Parathyroid adenoma (tissue), 2 donors: ENCODE results near the gene DYRK2.

Source experiments
- H2AFZ ChIP-seq: fragments of 300-600 bp; sonication (generic); one replicate; pipeline ENCODE4 v1.7.0; 2017; ENCODE audit warnings: antibody characterized with exemption, mild to moderate bottlenecking
- H3K27ac ChIP-seq: fragments of 300-600 bp; sonication (generic); one replicate; pipeline ENCODE4 v1.7.0; 2017
- H3K27me3 ChIP-seq: fragments of 300-600 bp; sonication (generic); one replicate; pipeline ENCODE4 v1.7.0; 2017; ENCODE audit warnings: low read length; ENCODE audit not compliant: control insufficient read depth, insufficient read depth
- H3K36me3 ChIP-seq: fragments of 300-600 bp; sonication (generic); one replicate; pipeline ENCODE4 v1.7.0; 2017; ENCODE audit warnings: low read length; ENCODE audit not compliant: control insufficient read depth, insufficient read depth
- H3K4me1 ChIP-seq: fragments of 300-600 bp; sonication (generic); one replicate; pipeline ENCODE4 v1.7.0; 2017; ENCODE audit warnings: control low read depth
- H3K4me2 ChIP-seq: fragments of 300-600 bp; sonication (generic); one replicate; pipeline ENCODE4 v1.7.0; 2017; ENCODE audit warnings: low read length
- H3K4me3 ChIP-seq: fragments of 300-600 bp; sonication (generic); one replicate; pipeline ENCODE4 v1.7.0; 2017; ENCODE audit warnings: low read depth, low read length
- H3K79me2 ChIP-seq: fragments of 300-600 bp; sonication (generic); one replicate; pipeline ENCODE4 v1.7.0; 2017; ENCODE audit warnings: control low read depth
- H3K9ac ChIP-seq: fragments of 300-600 bp; sonication (generic); one replicate; pipeline ENCODE4 v1.7.0; 2017; ENCODE audit warnings: mild to moderate bottlenecking
- H3K9me3 ChIP-seq: fragments of 300-600 bp; sonication (generic); one replicate; pipeline ENCODE4 v1.7.0; 2017; ENCODE audit warnings: low read length; ENCODE audit not compliant: control insufficient read depth
- TF ChIP-seq, protein P1 (sequence below): fragments of 300-600 bp; sonication (generic); IDR thresholded peaks from one replicate; pipeline ENCODE4 v1.7.0; 2017; ENCODE audit warnings: antibody characterized with exemption, mild to moderate bottlenecking
- donor health status: primary hyperparathyroidism.

DYRK2 gene

DNA sequence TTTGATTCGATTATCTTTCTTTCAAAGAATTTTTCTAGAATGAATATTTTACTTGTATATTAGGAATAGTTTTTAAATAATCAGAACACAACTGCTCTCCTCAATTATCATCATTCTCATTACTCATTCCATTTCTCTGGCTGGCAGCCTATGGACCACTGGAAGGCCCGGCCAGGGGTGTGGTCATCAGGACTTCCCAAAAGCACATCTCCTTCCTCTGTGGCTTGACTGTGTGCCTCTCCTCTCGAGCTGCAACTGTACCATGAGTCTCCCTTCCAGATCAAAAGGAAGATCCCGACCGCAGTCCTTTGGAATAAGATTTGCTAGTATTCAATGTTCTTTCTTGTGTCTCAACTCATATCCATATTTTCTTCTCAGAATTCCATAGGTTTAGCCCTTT lies 42.7 kb downstream of the DYRK2 start:
- no peak overlapping the region for H3K4me3 ChIP-seq
- H3K27me3 ChIP-seq, result no peaks in the 10 kb centered on the region
- H3K27ac ChIP-seq, result no peak overlapping the region
- no peaks in the 10 kb centered on the region for H3K79me2 ChIP-seq
- no peaks in the 10 kb centered on the region for H3K4me1 ChIP-seq
- H3K9me3 ChIP-seq, result no peaks in the 10 kb centered on the region
- H3K9ac ChIP-seq, result no peak overlapping the region
- H3K4me2 ChIP-seq, result no peak overlapping the region
- TF ChIP-seq, protein P1, sequence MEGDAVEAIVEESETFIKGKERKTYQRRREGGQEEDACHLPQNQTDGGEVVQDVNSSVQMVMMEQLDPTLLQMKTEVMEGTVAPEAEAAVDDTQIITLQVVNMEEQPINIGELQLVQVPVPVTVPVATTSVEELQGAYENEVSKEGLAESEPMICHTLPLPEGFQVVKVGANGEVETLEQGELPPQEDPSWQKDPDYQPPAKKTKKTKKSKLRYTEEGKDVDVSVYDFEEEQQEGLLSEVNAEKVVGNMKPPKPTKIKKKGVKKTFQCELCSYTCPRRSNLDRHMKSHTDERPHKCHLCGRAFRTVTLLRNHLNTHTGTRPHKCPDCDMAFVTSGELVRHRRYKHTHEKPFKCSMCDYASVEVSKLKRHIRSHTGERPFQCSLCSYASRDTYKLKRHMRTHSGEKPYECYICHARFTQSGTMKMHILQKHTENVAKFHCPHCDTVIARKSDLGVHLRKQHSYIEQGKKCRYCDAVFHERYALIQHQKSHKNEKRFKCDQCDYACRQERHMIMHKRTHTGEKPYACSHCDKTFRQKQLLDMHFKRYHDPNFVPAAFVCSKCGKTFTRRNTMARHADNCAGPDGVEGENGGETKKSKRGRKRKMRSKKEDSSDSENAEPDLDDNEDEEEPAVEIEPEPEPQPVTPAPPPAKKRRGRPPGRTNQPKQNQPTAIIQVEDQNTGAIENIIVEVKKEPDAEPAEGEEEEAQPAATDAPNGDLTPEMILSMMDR, result no peak
- no peaks in the 10 kb centered on the region for H3K36me3 ChIP-seq
- no peak overlapping the region for H2AFZ ChIP-seq

DNA sequence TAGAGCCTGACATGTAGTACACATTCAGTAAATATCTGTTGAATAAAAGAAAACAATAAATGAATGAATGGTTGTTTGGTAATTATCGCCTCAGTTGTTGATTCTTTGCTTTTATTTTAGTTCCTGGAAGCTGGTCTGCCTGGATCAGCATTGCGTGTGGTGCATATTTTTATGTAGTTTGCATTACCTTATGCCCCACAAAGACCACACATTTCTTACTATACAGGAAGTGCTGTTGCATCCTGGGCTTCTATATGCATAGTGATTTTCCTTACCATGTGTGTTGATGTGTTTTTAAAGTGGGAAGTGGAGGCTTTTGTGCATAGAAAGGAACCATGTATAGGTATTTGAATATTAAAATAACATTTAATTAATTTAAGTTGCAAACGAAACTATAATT lies 43.6 kb downstream of the DYRK2 start:
- H3K4me1 ChIP-seq, result no peaks in the 10 kb centered on the region
- no peak overlapping the region for H3K4me2 ChIP-seq
- TF ChIP-seq, protein P1, result no peak
- H3K9me3 ChIP-seq, result no peaks in the 10 kb centered on the region
- no peak overlapping the region for H2AFZ ChIP-seq
- H3K27me3 ChIP-seq, result no peaks in the 10 kb centered on the region
- H3K79me2 ChIP-seq, result no peaks in the 10 kb centered on the region
- no peak overlapping the region for H3K9ac ChIP-seq
- no peak overlapping the region for H3K27ac ChIP-seq
- H3K4me3 ChIP-seq, result no peak overlapping the region
- no peaks in the 10 kb centered on the region for H3K36me3 ChIP-seq

DNA sequence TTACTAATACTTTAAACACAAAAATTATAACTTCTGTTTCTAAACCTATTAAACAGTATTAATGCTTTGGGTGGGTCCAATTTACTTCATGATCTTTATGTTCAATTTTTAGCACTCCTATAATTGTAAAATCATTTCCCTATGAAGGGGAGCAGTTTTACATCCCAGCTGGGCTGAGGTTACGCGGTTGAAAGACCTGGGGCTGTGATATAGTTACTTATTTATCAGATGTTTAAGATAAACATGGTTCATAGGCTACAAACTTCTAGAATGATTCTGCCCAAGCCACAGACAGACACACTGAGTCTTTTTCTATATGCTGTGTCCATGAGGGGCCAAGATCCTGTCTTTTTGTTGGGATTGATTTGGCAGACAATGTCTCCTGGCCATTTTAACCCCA lies 44.4 kb downstream of the DYRK2 start:
- H3K9ac ChIP-seq, result no peak overlapping the region
- H3K79me2 ChIP-seq, result no peaks in the 10 kb centered on the region
- TF ChIP-seq, protein P1, result no peak
- H3K4me3 ChIP-seq, result no peak overlapping the region
- no peaks in the 10 kb centered on the region for H3K9me3 ChIP-seq
- no peaks in the 10 kb centered on the region for H3K36me3 ChIP-seq
- no peaks in the 10 kb centered on the region for H3K27me3 ChIP-seq
- no peak overlapping the region for H2AFZ ChIP-seq
- H3K27ac ChIP-seq, result no peak overlapping the region
- no peak overlapping the region for H3K4me2 ChIP-seq
- H3K4me1 ChIP-seq, result no peaks in the 10 kb centered on the region

DNA sequence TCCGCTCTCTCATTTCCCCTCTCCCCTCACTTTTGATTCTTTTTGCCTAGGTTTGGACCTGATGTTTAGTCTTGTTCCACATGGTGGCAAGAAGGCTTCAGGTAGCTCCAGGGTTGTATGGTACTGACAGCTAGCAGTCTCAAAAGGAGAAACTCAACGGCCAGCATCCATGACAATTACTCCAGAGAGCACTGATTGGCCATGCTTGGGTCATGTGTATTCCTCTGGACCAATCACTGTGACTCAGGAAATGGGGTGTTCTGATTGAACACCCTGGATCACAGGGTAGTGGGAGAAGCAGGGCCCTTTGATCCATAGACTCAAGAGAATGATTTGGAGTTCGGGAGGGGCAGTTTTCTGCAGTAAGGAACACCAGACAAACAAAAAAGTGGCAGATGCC lies 45.3 kb downstream of the DYRK2 start:
- TF ChIP-seq, protein P1, result no peak
- Histone ChIP-seq H3K36me3 (no peaks in the 10 kb centered on the region), H3K9ac (no peak overlapping the region), H2AFZ (no peak overlapping the region), H3K27me3 (no peaks in the 10 kb centered on the region), H3K79me2 (no peaks in the 10 kb centered on the region), H3K27ac (no peak overlapping the region), H3K4me1 (no peaks in the 10 kb centered on the region), H3K4me2 (no peak overlapping the region), H3K9me3 (no peaks in the 10 kb centered on the region), H3K4me3 (no peak overlapping the region)

DNA sequence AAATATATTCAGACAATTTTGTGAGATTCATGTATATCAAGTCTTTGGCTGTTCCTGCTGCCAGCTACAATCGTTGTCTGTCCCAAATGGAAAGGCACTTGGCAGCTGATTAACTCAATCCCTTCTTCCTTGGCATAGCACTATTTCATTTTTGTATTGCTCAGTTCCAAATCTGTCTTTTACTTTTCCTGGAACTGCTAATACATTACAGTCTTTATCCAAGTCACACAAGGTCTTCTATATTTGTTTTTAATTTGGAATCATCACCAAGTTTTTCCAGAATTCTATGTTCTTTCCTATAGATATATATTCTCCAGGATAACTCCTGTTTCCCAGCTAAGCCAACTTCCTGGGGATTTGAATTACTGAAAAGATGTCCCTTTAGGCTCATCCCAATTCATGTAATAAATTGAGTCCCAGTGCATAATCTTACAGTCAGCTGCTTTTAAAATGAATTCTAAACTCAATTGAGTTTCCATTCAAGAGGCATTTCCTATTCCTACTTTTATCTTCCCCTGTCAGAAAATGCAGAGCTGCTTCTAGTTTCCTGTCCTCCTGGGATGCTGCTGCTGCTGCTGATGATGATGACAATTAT lies 45.9 kb downstream of the DYRK2 start:
- no peaks in the 10 kb centered on the region for H3K9me3 ChIP-seq

More for the DNA sequence above, 45.9 kb downstream of the DYRK2 start:
- Histone ChIP-seq H3K9ac (no peak overlapping the region), H3K79me2 (no peaks in the 10 kb centered on the region), H3K4me2 (no peak overlapping the region), H3K27ac (no peak overlapping the region), H2AFZ (no peak overlapping the region), H3K36me3 (no peaks in the 10 kb centered on the region), H3K4me3 (no peak overlapping the region), H3K27me3 (no peaks in the 10 kb centered on the region), H3K4me1 (no peaks in the 10 kb centered on the region)
- TF ChIP-seq, protein P1, result no peak
